IMR-90 (cell line): ENCODE results near the gene ABHD16B. TPM values are rescaled to one million over a fixed set of nuclear protein-coding genes. Genes with fewer than 3 reads are reported as not detected.

ENCODE experiments used
- ATAC-seq: fragments of 200-7000 bp; cut with Tn5 transposase; 2 replicates; pipeline ENCODE4 v1.9.1; 2020; ENCODE audit warnings: low read depth, mild to moderate bottlenecking, moderate library complexity
- BruUV-seq: library from RNA; stranded (reverse); fragments of 400-500 nt; replicated peaks from 2 replicates; lab custom pipeline; 2021; lab: Mats Ljungman, UMichigan
- CTCF ChIA-PET: fragments of 300-600 bp; formaldehyde crosslinking; extraction: SDS; loops from one replicate; lab custom pipeline; 2021; ENCODE audit warnings: antibody characterized with exemption; lab: Yijun Ruan, JAX
- POLR2A ChIA-PET: fragments of 300-600 bp; sonication (Branson Sonifier 250); formaldehyde crosslinking; loops from one replicate; lab custom pipeline; 2022; ENCODE audit warnings: antibody characterized with exemption; ENCODE audit not compliant: unreplicated experiment; lab: Charles Lee
- DNase-seq: peaks from one replicate; pipeline ENCODE4 v3.0.0; 2013
- H2AFZ ChIP-seq: replicated peaks from 2 replicates; pipeline ENCODE3; 2013; ENCODE audit warnings: low read length, mild to moderate bottlenecking; ENCODE audit not compliant: poor library complexity
- H2AK5ac ChIP-seq: 2 replicates; pipeline ENCODE4 v1.6.1; 2013; ENCODE audit warnings: low read depth, low read length, inconsistent platforms
- H2AK9ac ChIP-seq: replicated peaks from 2 replicates; pipeline ENCODE3; 2013; ENCODE audit warnings: mild to moderate bottlenecking, low read depth, low read length, moderate library complexity; ENCODE audit not compliant: poor library complexity
- H2BK120ac ChIP-seq: 2 replicates; pipeline ENCODE4 v1.6.1; 2013; ENCODE audit warnings: low read depth, low read length, inconsistent platforms
- H2BK15ac ChIP-seq: 3 replicates; pipeline ENCODE4 v1.6.1; 2013; ENCODE audit warnings: low read depth, low read length, inconsistent platforms
- H2BK20ac ChIP-seq: 2 replicates; pipeline ENCODE4 v1.6.1; 2013; ENCODE audit warnings: low read depth, mild to moderate bottlenecking, inconsistent platforms, low read length, moderate library complexity
- H2BK5ac ChIP-seq: 2 replicates; pipeline ENCODE4 v1.6.1; 2013; ENCODE audit warnings: mild to moderate bottlenecking, low read depth, low read length, inconsistent platforms; ENCODE audit not compliant: poor library complexity, severe bottlenecking
- H3K14ac ChIP-seq: replicated peaks from 2 replicates; pipeline ENCODE4 v1.6.1; 2013; ENCODE audit warnings: low read depth, low read length, inconsistent platforms
- H3K18ac ChIP-seq: 2 replicates; pipeline ENCODE4 v1.6.1; 2013; ENCODE audit warnings: low read depth, low read length, control low read depth
- H3K23ac ChIP-seq: 2 replicates; pipeline ENCODE4 v1.6.1; 2013; ENCODE audit warnings: low read depth, low read length, inconsistent platforms
- H3K27ac ChIP-seq: 2 replicates; pipeline ENCODE4 v1.5.1; 2013; ENCODE audit warnings: mild to moderate bottlenecking, control low read depth, low read length; ENCODE audit not compliant: insufficient read depth
- H3K27me3 ChIP-seq: 2 replicates; pipeline ENCODE4 v1.6.1; 2013; ENCODE audit warnings: low read length; ENCODE audit not compliant: control insufficient read depth, insufficient read depth
- H3K36me3 ChIP-seq: 2 replicates; pipeline ENCODE4 v1.6.1; 2013; ENCODE audit warnings: low read length, mixed read lengths; ENCODE audit not compliant: control insufficient read depth, insufficient read depth
- H3K4ac ChIP-seq: 2 replicates; pipeline ENCODE4 v1.6.1; 2013; ENCODE audit warnings: low read depth, low read length, inconsistent platforms
- H3K4me1 ChIP-seq: 2 replicates; pipeline ENCODE4 v1.6.1; 2013; ENCODE audit warnings: low read length, mixed read lengths; ENCODE audit not compliant: control insufficient read depth, insufficient read depth
- H3K4me2 ChIP-seq: 2 replicates; pipeline ENCODE4 v1.6.1; 2013; ENCODE audit warnings: low read depth, mild to moderate bottlenecking, control low read depth, low read length, moderate library complexity
- H3K4me3 ChIP-seq: 2 replicates; pipeline ENCODE4 v1.5.1; 2013; ENCODE audit warnings: low read depth, mild to moderate bottlenecking, control low read depth, low read length, moderate library complexity; ENCODE audit not compliant: insufficient read depth
- H3K56ac ChIP-seq: 2 replicates; pipeline ENCODE4 v1.6.1; 2013; ENCODE audit warnings: low read length, inconsistent platforms; ENCODE audit not compliant: insufficient read depth; ENCODE audit errors: extremely low read depth
- H3K79me1 ChIP-seq, 2 experiments: 2 replicates each; pipeline ENCODE4 v1.6.1; 2013; ENCODE audit warnings: low read length in 2 of 2, inconsistent platforms in 1 of 2, low read depth in 1 of 2
- H3K9ac ChIP-seq: 2 replicates; pipeline ENCODE4 v1.6.1; 2013; ENCODE audit warnings: low read depth, low read length, control low read depth
- H3K9me1 ChIP-seq: 2 replicates; pipeline ENCODE4 v1.6.1; 2013; ENCODE audit warnings: low read length, inconsistent platforms; ENCODE audit not compliant: insufficient read depth
- H3K9me3 ChIP-seq: 2 replicates; pipeline ENCODE4 v1.6.1; 2013; ENCODE audit warnings: low read length; ENCODE audit not compliant: control insufficient read depth, insufficient read depth
- H4K20me1 ChIP-seq: 2 replicates; pipeline ENCODE4 v1.6.1; 2013; ENCODE audit warnings: low read length, inconsistent platforms; ENCODE audit not compliant: insufficient read depth
- H4K5ac ChIP-seq: 2 replicates; pipeline ENCODE4 v1.6.1; 2013; ENCODE audit warnings: mild to moderate bottlenecking, low read depth, low read length, control low read depth
- H4K8ac ChIP-seq, 2 experiments: 2 replicates each; pipeline ENCODE4 v1.6.1; 2013; ENCODE audit warnings: low read depth in 2 of 2, low read length in 2 of 2, control low read depth in 1 of 2, inconsistent platforms in 1 of 2
- H4K91ac ChIP-seq: 2 replicates; pipeline ENCODE4 v1.6.1; 2013; ENCODE audit warnings: low read depth, low read length, inconsistent platforms; ENCODE audit not compliant: insufficient read depth
- CHD1 ChIP-seq: IDR thresholded peaks from 2 replicates; pipeline ENCODE4 v1.6.1; 2012; ENCODE audit warnings: low read depth, low read length, improper control_type of control experiment
- MAZ ChIP-seq: IDR thresholded peaks from 2 replicates; pipeline ENCODE4 v1.6.1; 2012; ENCODE audit warnings: low read depth, mild to moderate bottlenecking, low read length, improper control_type of control experiment, moderate library complexity, borderline replicate concordance
- NFE2L2 ChIP-seq: fragments of 150-350 bp; IDR thresholded peaks from 2 replicates; pipeline ENCODE4 v1.6.1; 2016; ENCODE audit warnings: low read depth, mild to moderate bottlenecking, low read length
- RCOR1 ChIP-seq: IDR thresholded peaks from 2 replicates; pipeline ENCODE4 v1.6.1; 2012; ENCODE audit warnings: mild to moderate bottlenecking, low read length, improper control_type of control experiment; ENCODE audit not compliant: insufficient replicate concordance
- RFX5 ChIP-seq: IDR thresholded peaks from 2 replicates; pipeline ENCODE4 v1.8.0; 2012; ENCODE audit warnings: low read depth, mild to moderate bottlenecking, low read length, moderate library complexity
- USF2 ChIP-seq: fragments of 150-350 bp; IDR thresholded peaks from 2 replicates; pipeline ENCODE4 v1.6.1; 2017; ENCODE audit warnings: mild to moderate bottlenecking, antibody characterized with exemption, low read length, low read depth
- WGBS, 2 experiments: methylation state at CpG; one replicate each; pipeline versions ENCODE4 v1.1.5 to v1.1.7; 2013; ENCODE audit warnings: missing lambda C conversion rate in 2 of 2; ENCODE audit not compliant: insufficient read length in 1 of 2; ENCODE audit errors: extremely low coverage in 2 of 2; 5-methylcytosine and 5-hydroxymethylcytosine counted together
- dilution Hi-C: fragments of 300-500 bp; cut with HindIII; formaldehyde crosslinking; loops from one replicate; pipeline ENCODE4 v1.14.3; 2018; ENCODE audit warnings: low sequenced_read_pairs; ENCODE audit not compliant: unreplicated experiment
- in situ Hi-C: fragments of 300-500 bp; cut with MboI; formaldehyde crosslinking; loops from 3 replicates; pipeline ENCODE4 v1.14.3; 2019; ENCODE audit warnings: low sequenced_read_pairs, inconsistent platforms, mixed read lengths
- intact Hi-C: fragments of 100-400 bp; cut with micrococcal nuclease; formaldehyde crosslinking; loops from 2 replicates; pipeline ENCODE4 v1.10.0; 2022
- polyA plus RNA-seq, 3 experiments: library from polyadenylated mRNA; depleted of rRNA; stranded (reverse); fragments of >200 nt; gene quantifications; 2 replicates each; pipeline ENCODE4 v1.2.3, GENCODE V29; 2012; ENCODE audit warnings: low replicate concordance in 1 of 3
- total RNA-seq: library from RNA; depleted of rRNA; stranded (reverse); fragments of >200 nt; gene quantifications from 2 replicates; pipeline ENCODE4 v1.2.3, GENCODE V29; 2012

ABHD16B gene
- total and polyA plus RNA-seq, 2 of the 4 experiments (the other 2 are of a cell fraction) = 0.05 TPM; not detected in 1

- TF ChIP-seq USF2 (no peak), RFX5 (no peak), RCOR1 (no peak), MAZ (no peak), CHD1 (no peak), NFE2L2 (no peak)
- no peak overlapping the region for H4K91ac ChIP-seq
- H2BK5ac ChIP-seq = no peak overlapping the region
- dilution Hi-C loops (no loop called here), intact Hi-C loops (no loop called here), in situ Hi-C loops (no loop called here)
- no peak overlapping the region for H3K4me3 ChIP-seq
- ChIA-PET CTCF (no interaction called here), POLR2A (no interaction called here)
- H2AK5ac ChIP-seq = no peak overlapping the region
- H3K79me1 ChIP-seq = peaks cover 30 to 74% of the 10 kb centered on the region in 2 experiments
- no peak overlapping the region for H3K4me2 ChIP-seq
- peaks cover 9% of the 10 kb centered on the region for H3K4me1 ChIP-seq
- BruUV-seq = no TSS peak
- no peak overlapping the region for H2BK20ac ChIP-seq
- no peak for ATAC-seq
- H3K18ac ChIP-seq = no peak overlapping the region
- H3K4ac ChIP-seq = no peak overlapping the region
- no peak overlapping the region for H2BK120ac ChIP-seq
- WGBS, 2 experiments = 96% methylated on average over 17 of the region's 27 CpGs; no CpG with 5 or more reads in 1 of the 2 experiments
- H3K36me3 ChIP-seq = peaks cover 80% of the 10 kb centered on the region
- H2AK9ac ChIP-seq = no peak overlapping the region
- no peak overlapping the region for H2BK15ac ChIP-seq
- no peak overlapping the region for H3K56ac ChIP-seq
- H3K27ac ChIP-seq = no peak overlapping the region
- H4K8ac ChIP-seq = no peak overlapping the region
- peaks cover 8% of the 10 kb centered on the region for H3K9me1 ChIP-seq
- H4K5ac ChIP-seq = no peak overlapping the region
- no peaks in the 10 kb centered on the region for H3K9me3 ChIP-seq
- no peak overlapping the region for H3K23ac ChIP-seq
- DNase-seq = no peak
- no peak overlapping the region for H3K14ac ChIP-seq
- H2AFZ ChIP-seq = no peak overlapping the region
- H4K20me1 ChIP-seq = peaks cover 81% of the 10 kb centered on the region
- H3K27me3 ChIP-seq = no peaks in the 10 kb centered on the region
- no peak overlapping the region for H3K9ac ChIP-seq
Observed at GRCh38 chr20:63885264-63886053, 24.2 kb downstream of the ABHD16B start.
